Non-pigmented ciliary epithelial cell (primary cell): Measurements from ENCODE around the gene SVOPL.
"Not testable (repeated sequence)": the region's sequence is repeated elsewhere in the genome, so short reads cannot be mapped to it uniquely, and the experiment has no call there.

Experiments used
- DNase-seq: peaks from one replicate; pipeline ENCODE4 v3.0.0-alpha.2; 2010; ENCODE audit warnings: low read depth

The SVOPL gene

GRCh38 chr7:138699661-138700060 is 1.5 kb downstream of the SVOPL start:
- DNase-seq: no peak

DNA sequence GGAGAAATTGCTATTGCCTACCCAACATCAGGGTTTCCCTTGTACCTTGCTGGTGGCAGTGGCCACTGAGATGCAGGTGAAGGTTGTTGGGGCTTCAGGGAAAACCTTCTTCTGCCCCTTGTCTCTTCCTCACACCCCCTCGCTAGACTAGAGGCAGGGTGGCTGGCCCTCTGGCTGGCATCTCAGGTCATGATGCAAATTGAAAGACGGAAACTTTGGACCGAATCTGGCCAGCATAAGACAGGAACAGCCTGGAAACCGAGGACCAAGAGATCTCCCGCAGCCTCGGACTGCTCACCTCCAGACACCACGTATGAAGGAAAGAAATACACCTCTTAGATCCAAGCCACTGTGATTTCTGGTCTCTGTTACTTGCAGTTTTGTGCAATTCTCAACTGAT is 2.9 kb downstream of the SVOPL start:
- DNase-seq: no peak

DNA sequence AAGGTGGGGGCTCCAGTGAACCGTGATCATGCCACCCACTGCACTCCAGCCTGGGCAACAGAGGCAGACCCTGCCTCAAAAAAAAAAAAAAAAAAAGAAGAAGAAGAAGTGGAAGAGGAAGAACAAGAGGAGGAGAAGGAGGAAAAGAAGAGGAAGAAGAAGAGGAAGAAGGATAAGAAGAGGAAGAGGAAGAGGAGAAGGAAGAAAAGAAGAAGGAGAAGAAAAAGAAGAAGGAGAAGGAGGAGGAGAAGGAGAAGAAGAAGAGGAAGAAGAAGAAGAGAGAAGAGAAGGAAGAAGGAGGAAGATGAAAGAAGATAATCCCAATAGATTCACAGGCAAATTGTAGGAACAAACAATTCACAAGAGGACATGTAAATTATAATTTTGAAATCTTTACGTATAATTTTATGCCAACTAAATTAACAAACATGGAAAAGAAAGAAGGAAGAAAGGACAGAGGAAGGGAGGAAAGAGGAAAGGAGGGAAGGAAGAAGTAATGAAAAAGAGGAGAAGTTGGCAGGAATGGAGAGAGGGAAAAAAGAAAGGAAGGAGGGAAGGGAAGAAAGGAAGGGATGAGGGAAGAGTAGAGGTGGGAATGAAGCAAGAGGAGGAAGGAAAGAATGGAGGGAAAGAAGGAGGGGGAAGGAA is 3.5 kb downstream of the SVOPL start:
- no peak for DNase-seq

- not testable (repeated sequence) for DNase-seq
Measured at GRCh38 chr7:138695776-138696175, 5.4 kb downstream of the SVOPL start.

DNA sequence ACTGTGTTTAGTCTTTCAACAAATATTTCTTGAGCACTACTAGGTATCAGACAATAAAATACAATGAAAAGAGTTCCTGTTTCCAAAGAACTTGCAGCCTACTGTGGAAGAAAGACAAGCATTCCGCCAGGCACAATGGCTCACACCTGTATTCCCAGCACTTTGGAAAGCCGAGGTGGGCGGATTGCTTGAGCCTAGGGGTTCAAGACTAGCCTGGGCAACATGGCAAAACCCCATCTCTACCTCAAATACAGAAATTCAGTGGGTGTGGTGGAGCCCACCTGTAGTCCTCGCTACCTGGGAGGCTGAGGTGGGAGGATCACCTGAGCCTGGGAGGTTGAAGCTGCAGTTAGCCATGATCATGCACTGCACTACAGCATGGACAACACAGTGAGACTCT is 6.1 kb downstream of the SVOPL start:
- DNase-seq: no peak

DNA sequence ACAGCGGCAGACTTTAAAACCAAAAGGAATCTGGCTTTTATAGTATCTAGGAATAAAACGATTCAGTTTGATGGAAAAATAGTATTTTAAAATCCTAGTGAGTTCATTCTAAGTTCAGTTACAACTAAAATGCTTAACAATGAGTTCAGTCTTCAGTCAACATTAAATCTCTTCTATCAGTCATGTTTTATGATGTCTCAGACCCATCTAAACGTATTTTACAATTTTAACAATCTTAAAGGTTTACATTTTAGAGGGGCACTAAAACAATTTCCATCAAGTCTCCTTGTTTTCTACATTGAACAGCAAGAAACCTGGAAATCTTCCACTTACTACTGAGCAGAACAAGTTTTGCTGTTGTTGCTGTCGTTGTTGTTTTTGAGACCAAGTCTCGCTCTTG is 10.0 kb downstream of the SVOPL start:
- no peak for DNase-seq

DNA sequence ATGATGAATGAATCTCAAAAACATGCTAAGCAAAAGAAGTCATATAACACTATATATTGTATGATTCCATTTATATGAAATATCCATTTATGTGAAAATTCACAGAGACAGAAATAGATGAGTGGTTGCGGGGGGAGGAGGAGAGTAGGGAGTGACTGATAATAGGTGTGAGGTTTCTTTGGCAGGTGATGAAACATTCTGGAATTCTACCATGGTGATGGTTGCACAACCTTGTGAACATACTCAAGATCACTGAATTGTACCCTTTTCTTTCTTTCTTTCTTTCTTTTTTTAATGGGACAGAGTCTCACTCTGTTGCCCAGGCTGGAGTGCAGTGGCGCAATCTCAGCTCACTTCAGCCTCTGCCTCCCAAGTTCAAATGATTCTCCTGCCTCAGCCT is 10.7 kb downstream of the SVOPL start:
- no peak for DNase-seq

- not testable (repeated sequence) for DNase-seq
Measured at GRCh38 chr7:138688037-138688436, 13.1 kb downstream of the SVOPL start.

DNA sequence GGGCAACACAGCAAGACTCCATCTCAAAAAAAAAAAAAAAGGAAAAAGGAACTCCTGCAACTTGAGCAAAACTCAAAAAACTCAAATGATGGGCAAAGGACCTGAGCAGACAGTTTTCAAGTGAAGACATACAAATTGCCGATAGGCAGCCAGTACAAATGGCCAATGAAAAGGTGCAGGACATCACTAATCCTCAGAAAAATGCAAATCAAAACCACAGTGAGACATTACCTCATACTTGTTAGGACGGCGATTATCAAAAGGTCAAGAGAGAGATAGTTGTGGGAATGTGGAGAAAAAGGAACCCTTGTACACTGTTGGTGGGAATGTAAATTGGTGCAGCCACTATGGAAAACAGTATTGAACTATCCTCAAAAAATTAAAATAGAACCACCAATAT is 16.8 kb downstream of the SVOPL start:
- peak; percentile 35 for DNase-seq

DNA sequence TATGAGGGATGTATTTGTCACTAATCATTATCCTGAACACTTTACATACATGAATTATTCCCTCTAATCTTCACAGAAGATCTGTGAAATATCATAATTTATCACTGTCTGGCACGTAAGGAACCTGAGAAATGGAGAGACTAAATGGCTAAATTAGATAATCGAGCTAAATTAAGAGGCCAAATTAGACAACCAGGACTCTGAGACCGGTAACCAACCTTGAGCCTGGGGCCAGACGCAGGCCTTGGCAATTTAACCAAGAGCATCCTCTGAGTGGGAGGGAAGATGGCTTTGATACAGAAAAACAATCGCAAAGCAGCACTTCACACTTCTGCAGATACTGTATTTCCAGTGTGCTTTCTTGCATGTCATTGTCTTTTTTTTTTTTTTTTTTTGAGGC is 21.4 kb downstream of the SVOPL start:
- no peak for DNase-seq

DNA sequence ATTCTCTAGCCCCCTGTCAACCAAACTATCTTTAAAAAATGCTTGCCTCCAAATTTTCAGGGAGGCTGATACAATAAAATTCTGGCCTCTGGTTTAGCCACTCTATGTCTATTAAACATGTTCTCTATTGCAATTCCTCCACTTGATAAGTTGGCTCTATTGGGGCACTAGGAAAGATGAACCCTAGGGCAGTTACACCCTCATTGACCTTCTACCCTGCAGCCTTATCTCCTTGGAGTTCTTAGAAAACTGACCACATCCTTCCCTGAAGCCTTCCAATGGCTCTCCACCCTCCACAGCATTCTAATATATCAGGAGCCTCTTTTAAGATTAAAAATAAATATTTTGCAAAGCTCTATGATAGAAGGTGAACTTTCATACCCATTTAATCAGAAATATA is 30.6 kb downstream of the SVOPL start:
- DNase-seq: no peak

DNA sequence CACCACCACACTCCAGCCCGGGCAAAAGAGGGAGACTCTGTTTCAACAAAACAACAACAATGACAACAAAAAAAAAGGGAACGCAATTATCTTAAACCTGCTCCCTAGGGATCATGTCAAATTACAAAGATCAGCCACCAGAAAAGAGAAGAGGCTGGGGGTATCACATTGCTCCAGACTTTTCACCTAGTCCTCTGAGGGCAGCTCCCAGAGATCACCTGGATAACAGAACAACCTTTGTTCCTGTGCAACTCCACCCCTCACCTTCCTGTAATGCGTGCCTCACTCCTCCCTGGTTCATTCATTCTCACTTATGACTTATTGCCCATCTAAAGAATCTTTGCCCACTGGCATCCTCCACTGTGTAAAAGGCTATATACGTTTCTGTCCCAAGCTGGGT is 31.8 kb downstream of the SVOPL start:
- DNase-seq: no peak

GRCh38 chr7:138668946-138669345 is 32.2 kb downstream of the SVOPL start:
- DNase-seq: no peak

DNA sequence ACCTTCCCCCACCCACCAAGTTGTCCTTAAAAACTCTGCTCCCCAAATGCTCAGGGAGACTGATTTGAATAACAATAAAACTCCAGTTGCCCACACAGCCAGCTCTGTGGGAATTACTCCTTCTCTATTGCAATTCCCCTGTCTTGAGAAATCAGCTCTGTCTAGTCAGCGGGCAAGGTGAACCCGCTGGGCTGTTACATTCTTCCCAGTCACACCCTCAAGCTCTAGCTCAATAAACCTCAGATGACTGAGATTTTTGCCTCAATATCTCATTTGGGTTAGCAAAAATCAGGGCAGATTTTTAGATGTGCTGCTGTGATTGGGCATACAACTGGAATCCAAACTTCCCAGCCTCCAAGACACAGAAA is 32.9 kb downstream of the SVOPL start:
- no peak for DNase-seq

DNA sequence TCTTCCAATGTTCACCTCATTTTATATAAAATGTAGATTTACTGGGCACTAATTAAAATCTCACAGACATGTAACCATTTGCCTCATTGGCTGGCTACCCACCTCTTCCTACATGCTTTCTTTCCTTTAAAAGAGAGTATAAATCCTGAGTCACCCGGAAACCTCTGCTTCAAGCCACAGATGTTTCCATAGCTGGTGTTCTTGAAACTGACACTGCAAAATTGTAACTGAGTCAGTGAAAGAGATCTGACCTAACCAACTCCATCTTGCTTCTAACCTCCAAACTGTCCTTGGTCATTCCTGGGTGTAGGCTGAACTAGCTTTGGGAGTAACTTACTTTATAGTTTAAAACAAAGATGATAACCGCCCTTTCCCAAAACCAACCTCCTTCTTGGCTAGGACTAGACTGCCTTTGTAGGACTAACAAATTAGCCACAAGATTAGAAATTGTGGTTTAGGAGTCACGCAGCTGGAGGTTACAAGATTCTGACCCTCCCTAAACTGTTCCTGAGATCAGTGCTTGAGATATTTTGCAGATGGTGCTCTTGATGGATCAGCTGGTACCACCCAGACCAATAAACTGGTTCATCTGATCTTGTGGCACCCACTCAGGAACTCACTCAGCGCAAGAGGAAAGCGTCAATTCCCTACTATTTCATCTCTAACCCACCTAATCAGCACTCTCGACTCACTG is 33.5 kb downstream of the SVOPL start:
- DNase-seq: no peak

GRCh38 chr7:138666385-138666784 is 34.8 kb downstream of the SVOPL start:
- peak; percentile 8 for DNase-seq

- no peak for DNase-seq
Measured at GRCh38 chr7:138665669-138666140, 35.5 kb downstream of the SVOPL start.

GRCh38 chr7:138665249-138665648 is 35.9 kb downstream of the SVOPL start:
- DNase-seq: no peak

GRCh38 chr7:138663725-138664710 is 37.1 kb downstream of the SVOPL start:
- no peak for DNase-seq

GRCh38 chr7:138662991-138663320 is 38.2 kb downstream of the SVOPL start:
- no peak for DNase-seq

GRCh38 chr7:138662076-138662990 is 38.8 kb downstream of the SVOPL start:
- no peak for DNase-seq
